H1 (cell line): ENCODE results near the gene ALDH7A1. TPM values are rescaled to one million over a fixed set of nuclear protein-coding genes. Genes with fewer than 3 reads are reported as not detected.

ENCODE experiments used
- JUND ChIP-seq: IDR thresholded peaks from 2 replicates; pipeline ENCODE4 v1.6.1; 2011; ENCODE audit warnings: mild to moderate bottlenecking, improper control_type of control experiment, low read length
- RNF2 ChIP-seq: fragments of 200-900, 300-1000 bp; sonication (generic); IDR thresholded peaks from 2 replicates; pipeline ENCODE4 v1.7.1; 2016; ENCODE audit warnings: borderline replicate concordance, low read depth, mild to moderate bottlenecking, antibody characterized with exemption, low read length; ENCODE audit not compliant: poor library complexity, severe bottlenecking; ENCODE audit errors: missing control alignments
- polyA plus RNA-seq, 7 experiments: library from polyadenylated mRNA; depleted of rRNA in 3 of 7; stranded (reverse) in 5 of 7; unstranded in 2 of 7; fragments of >200 nt in 5 of 7; fragments of 200-250 nt in 2 of 7; gene quantifications; 1 replicate in 5 of 7; 2 replicates in 1 of 7; 4 replicates in 1 of 7; pipeline versions ENCODE4 v1.2.1 to v1.2.3, GENCODE V29; 2011 to 2013; ENCODE audit warnings: missing spikeins in 2 of 7, mixed read lengths in 2 of 7
- total RNA-seq: library from RNA; stranded (reverse); fragmentation: NEBNext Ultra II Directional; extraction: Animal tissue kit (Norgen Biotek cat#: 25700); gene quantifications from 2 replicates; pipeline ENCODE4 v1.2.1, GENCODE V29; 2021
- TF ChIP-seq, protein P1 (sequence below): fragments of 300-600 bp; sonication (generic); IDR thresholded peaks from 2 replicates; pipeline ENCODE4 v1.7.1; 2012; ENCODE audit warnings: low read length, moderate library complexity, mild to moderate bottlenecking, inconsistent platforms; ENCODE audit not compliant: insufficient replicate concordance

ALDH7A1 gene
- total and polyA plus RNA-seq, 2 of the 8 experiments (the other 6 are each of a cell fraction or from before 2014, with no cell fraction given): 99.6 to 225 TPM

GRCh38 chr5:126587551-126588390 lies 7.2 kb downstream of the ALDH7A1 start (continued):
- TF ChIP-seq, protein P1, sequence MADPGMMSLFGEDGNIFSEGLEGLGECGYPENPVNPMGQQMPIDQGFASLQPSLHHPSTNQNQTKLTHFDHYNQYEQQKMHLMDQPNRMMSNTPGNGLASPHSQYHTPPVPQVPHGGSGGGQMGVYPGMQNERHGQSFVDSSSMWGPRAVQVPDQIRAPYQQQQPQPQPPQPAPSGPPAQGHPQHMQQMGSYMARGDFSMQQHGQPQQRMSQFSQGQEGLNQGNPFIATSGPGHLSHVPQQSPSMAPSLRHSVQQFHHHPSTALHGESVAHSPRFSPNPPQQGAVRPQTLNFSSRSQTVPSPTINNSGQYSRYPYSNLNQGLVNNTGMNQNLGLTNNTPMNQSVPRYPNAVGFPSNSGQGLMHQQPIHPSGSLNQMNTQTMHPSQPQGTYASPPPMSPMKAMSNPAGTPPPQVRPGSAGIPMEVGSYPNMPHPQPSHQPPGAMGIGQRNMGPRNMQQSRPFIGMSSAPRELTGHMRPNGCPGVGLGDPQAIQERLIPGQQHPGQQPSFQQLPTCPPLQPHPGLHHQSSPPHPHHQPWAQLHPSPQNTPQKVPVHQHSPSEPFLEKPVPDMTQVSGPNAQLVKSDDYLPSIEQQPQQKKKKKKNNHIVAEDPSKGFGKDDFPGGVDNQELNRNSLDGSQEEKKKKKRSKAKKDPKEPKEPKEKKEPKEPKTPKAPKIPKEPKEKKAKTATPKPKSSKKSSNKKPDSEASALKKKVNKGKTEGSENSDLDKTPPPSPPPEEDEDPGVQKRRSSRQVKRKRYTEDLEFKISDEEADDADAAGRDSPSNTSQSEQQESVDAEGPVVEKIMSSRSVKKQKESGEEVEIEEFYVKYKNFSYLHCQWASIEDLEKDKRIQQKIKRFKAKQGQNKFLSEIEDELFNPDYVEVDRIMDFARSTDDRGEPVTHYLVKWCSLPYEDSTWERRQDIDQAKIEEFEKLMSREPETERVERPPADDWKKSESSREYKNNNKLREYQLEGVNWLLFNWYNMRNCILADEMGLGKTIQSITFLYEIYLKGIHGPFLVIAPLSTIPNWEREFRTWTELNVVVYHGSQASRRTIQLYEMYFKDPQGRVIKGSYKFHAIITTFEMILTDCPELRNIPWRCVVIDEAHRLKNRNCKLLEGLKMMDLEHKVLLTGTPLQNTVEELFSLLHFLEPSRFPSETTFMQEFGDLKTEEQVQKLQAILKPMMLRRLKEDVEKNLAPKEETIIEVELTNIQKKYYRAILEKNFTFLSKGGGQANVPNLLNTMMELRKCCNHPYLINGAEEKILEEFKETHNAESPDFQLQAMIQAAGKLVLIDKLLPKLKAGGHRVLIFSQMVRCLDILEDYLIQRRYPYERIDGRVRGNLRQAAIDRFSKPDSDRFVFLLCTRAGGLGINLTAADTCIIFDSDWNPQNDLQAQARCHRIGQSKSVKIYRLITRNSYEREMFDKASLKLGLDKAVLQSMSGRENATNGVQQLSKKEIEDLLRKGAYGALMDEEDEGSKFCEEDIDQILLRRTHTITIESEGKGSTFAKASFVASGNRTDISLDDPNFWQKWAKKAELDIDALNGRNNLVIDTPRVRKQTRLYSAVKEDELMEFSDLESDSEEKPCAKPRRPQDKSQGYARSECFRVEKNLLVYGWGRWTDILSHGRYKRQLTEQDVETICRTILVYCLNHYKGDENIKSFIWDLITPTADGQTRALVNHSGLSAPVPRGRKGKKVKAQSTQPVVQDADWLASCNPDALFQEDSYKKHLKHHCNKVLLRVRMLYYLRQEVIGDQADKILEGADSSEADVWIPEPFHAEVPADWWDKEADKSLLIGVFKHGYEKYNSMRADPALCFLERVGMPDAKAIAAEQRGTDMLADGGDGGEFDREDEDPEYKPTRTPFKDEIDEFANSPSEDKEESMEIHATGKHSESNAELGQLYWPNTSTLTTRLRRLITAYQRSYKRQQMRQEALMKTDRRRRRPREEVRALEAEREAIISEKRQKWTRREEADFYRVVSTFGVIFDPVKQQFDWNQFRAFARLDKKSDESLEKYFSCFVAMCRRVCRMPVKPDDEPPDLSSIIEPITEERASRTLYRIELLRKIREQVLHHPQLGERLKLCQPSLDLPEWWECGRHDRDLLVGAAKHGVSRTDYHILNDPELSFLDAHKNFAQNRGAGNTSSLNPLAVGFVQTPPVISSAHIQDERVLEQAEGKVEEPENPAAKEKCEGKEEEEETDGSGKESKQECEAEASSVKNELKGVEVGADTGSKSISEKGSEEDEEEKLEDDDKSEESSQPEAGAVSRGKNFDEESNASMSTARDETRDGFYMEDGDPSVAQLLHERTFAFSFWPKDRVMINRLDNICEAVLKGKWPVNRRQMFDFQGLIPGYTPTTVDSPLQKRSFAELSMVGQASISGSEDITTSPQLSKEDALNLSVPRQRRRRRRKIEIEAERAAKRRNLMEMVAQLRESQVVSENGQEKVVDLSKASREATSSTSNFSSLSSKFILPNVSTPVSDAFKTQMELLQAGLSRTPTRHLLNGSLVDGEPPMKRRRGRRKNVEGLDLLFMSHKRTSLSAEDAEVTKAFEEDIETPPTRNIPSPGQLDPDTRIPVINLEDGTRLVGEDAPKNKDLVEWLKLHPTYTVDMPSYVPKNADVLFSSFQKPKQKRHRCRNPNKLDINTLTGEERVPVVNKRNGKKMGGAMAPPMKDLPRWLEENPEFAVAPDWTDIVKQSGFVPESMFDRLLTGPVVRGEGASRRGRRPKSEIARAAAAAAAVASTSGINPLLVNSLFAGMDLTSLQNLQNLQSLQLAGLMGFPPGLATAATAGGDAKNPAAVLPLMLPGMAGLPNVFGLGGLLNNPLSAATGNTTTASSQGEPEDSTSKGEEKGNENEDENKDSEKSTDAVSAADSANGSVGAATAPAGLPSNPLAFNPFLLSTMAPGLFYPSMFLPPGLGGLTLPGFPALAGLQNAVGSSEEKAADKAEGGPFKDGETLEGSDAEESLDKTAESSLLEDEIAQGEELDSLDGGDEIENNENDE: no peak
- TF ChIP-seq JUND (no peak), RNF2 (no peak)
